K562 (cell line): ENCODE measurements around the gene DNAH10. TPM values are rescaled to one million over a fixed set of nuclear protein-coding genes. Genes with fewer than 3 reads are reported as not detected.

Experiments
- CHD1 ChIP-seq: fragments of 200-600 bp; sonication (generic); IDR thresholded peaks from one replicate; pipeline ENCODE4 v1.6.1; 2012; ENCODE audit warnings: mild to moderate bottlenecking, moderate library complexity, low read length, inconsistent platforms
- CREM ChIP-seq: IDR thresholded peaks from 2 replicates; pipeline ENCODE4 v1.6.1; 2014; ENCODE audit warnings: antibody characterized with exemption, low read depth
- CTBP1 ChIP-seq: fragments of 450-650 bp; IDR thresholded peaks from 2 replicates; pipeline ENCODE4 v1.6.1; 2016; ENCODE audit warnings: borderline replicate concordance
- EGR1 ChIP-seq: fragments of 450-650 bp; conservative IDR thresholded peaks from 2 replicates; pipeline ENCODE4 v1.6.1; 2017; ENCODE audit warnings: mild to moderate bottlenecking
- ERF ChIP-seq: fragments of 450-650 bp; formaldehyde crosslinking; IDR thresholded peaks from 2 replicates; pipeline ENCODE4 v1.4.0; 2020; ENCODE audit warnings: mild to moderate bottlenecking, mixed read lengths
- GABPB2 ChIP-seq: fragments of 250-450 bp; sonication (Bioruptor Pico); conservative IDR thresholded peaks from 2 replicates; pipeline ENCODE4 v1.5.1; 2021; ENCODE audit warnings: mild to moderate bottlenecking
- KDM2B ChIP-seq: fragments of 250-450 bp; sonication (Bioruptor Pico); IDR thresholded peaks from 2 replicates; pipeline ENCODE4 v1.8.0; 2021; ENCODE audit warnings: mild to moderate bottlenecking, moderate library complexity
- MAFG ChIP-seq: fragments of 450-650 bp; conservative IDR thresholded peaks from 2 replicates; pipeline ENCODE4 v1.6.1; 2016; ENCODE audit warnings: missing genetic modification characterization, missing compliant biosample characterization
- NFIC ChIP-seq: fragments of 450-650 bp; IDR thresholded peaks from 2 replicates; pipeline ENCODE4 v1.6.1; 2017; ENCODE audit warnings: mild to moderate bottlenecking, inconsistent platforms
- PCBP1 ChIP-seq: fragments of 200-400 bp; formaldehyde crosslinking; IDR thresholded peaks from 2 replicates; pipeline ENCODE4 v1.6.1; 2018; ENCODE audit warnings: mild to moderate bottlenecking, low read depth, low read length; ENCODE audit not compliant: poor library complexity, severe bottlenecking
- ZEB2 ChIP-seq: fragments of 450-650 bp; IDR thresholded peaks from 2 replicates; pipeline ENCODE4 v1.6.1; 2016
- ZNF316 ChIP-seq: fragments of 450-650 bp; IDR thresholded peaks from 2 replicates; pipeline ENCODE4 v1.6.1; 2016
- ZNF583 ChIP-seq: fragments of 250-450 bp; sonication (Bioruptor Pico); IDR thresholded peaks from 2 replicates; pipeline ENCODE4 v1.4.0; 2020
- polyA plus RNA-seq, 8 experiments: library from polyadenylated mRNA; depleted of rRNA in 4 of 8; stranded (reverse) in 5 of 8; unstranded in 3 of 8; fragments of >200 nt; fragmentation: Nextera tagmentation in 2 of 8; fragmentation: Illumina TruSeq in 1 of 8; extraction: Ambion mirVana in 2 of 8; extraction: Trizol in 1 of 8; gene quantifications; 2 replicates each; pipeline versions ENCODE4 v1.2.1 to v1.2.3, GENCODE V29; 2011 to 2014; ENCODE audit warnings: inconsistent platforms in 1 of 8, missing spikeins in 1 of 8
- total RNA-seq, 7 experiments: library from RNA; depleted of rRNA in 6 of 7; stranded (reverse); fragments of >200 nt in 6 of 7; fragmentation: Illumina TruSeq in 2 of 7; extraction: Trizol in 2 of 7; gene quantifications; 2 replicates each; pipeline versions ENCODE4 v1.2.1 to v1.2.3, GENCODE V29; 2011 to 2021; ENCODE audit warnings: low replicate concordance in 1 of 7
- TF ChIP-seq, protein P1 (sequence below), 2 experiments: fragments of 450-650 bp; formaldehyde crosslinking in 1 of 2; IDR thresholded peaks; 2 replicates each; pipeline versions ENCODE4 v1.4.0 to v1.6.1; 2014 to 2020; ENCODE audit warnings: mild to moderate bottlenecking in 2 of 2, borderline replicate concordance in 1 of 2, low read depth in 1 of 2
- TF ChIP-seq, protein P2 (sequence below): fragments of 250-450 bp; sonication (Bioruptor Pico); IDR thresholded peaks from 2 replicates; pipeline ENCODE4 v1.4.0; 2020

The DNAH10 gene
- total and polyA plus RNA-seq, 9 of the 15 experiments (the other 6 are each of a cell fraction or from before 2014, with no cell fraction given) = 0.01 to 0.06 (median 0.04) TPM; not detected in 1

DNA sequence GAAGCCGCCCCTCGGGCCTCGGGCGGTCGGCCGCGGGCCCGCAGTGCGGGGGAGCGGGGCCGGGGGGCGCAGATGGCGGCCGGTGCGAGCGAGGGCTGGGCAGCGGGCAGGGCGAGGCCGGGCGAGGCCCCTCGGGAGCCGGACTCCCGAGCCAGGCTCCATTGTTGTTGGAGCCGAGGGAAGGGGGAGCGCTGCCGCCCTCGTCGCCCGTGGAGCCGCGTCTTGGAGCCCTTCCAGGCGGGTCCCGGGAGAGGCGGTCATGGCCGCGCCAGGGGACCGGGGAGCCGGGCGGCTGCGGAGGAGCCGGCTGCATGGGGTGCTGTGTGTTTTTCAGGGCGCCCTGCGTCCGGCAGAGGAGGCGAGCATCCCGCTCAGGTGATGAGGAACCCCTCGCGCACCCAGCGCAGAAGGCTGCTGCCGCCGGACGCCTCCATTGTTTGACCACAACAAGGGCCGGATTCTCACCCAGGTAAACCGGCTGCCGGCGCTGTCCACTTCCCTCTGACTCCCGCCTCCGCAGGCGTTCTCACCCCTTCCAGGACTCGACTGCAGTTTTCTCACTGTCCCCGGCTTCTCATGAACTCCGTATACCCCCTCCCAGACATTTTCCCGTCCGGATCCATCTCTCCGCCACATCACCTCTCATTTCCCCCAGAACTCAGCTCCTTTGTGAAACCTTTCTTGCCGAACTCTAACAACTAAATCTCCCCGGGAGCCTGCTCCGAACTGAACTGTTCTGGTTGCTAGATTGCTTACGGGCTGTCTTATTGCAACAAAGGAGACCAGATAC lies 211.6 kb downstream of the DNAH10 start (continued):
- peak; percentile 54 for TF ChIP-seq NFIC
- TF ChIP-seq, protein P1, sequence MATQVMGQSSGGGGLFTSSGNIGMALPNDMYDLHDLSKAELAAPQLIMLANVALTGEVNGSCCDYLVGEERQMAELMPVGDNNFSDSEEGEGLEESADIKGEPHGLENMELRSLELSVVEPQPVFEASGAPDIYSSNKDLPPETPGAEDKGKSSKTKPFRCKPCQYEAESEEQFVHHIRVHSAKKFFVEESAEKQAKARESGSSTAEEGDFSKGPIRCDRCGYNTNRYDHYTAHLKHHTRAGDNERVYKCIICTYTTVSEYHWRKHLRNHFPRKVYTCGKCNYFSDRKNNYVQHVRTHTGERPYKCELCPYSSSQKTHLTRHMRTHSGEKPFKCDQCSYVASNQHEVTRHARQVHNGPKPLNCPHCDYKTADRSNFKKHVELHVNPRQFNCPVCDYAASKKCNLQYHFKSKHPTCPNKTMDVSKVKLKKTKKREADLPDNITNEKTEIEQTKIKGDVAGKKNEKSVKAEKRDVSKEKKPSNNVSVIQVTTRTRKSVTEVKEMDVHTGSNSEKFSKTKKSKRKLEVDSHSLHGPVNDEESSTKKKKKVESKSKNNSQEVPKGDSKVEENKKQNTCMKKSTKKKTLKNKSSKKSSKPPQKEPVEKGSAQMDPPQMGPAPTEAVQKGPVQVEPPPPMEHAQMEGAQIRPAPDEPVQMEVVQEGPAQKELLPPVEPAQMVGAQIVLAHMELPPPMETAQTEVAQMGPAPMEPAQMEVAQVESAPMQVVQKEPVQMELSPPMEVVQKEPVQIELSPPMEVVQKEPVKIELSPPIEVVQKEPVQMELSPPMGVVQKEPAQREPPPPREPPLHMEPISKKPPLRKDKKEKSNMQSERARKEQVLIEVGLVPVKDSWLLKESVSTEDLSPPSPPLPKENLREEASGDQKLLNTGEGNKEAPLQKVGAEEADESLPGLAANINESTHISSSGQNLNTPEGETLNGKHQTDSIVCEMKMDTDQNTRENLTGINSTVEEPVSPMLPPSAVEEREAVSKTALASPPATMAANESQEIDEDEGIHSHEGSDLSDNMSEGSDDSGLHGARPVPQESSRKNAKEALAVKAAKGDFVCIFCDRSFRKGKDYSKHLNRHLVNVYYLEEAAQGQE (IDR thresholded peaks at IDR 0.05; ENCODE audit: borderline replicate concordance) = peak; percentile 59; the same call in 1 of the 2 replicates
- TF ChIP-seq, protein P1 (CRISPR knock-in tag; IDR thresholded peaks at IDR 0.05; ENCODE audit: low read depth) = 0 out of 2 replicates have a peak, but pooled peaks have one; percentile 37
- TF ChIP-seq PCBP1 = peak; percentile 30
- peak; percentile 59 for TF ChIP-seq EGR1
- TF ChIP-seq ZNF583 (CRISPR knock-in tag) = no peak
- TF ChIP-seq CTBP1 = peak; percentile 77
- TF ChIP-seq, protein P2, sequence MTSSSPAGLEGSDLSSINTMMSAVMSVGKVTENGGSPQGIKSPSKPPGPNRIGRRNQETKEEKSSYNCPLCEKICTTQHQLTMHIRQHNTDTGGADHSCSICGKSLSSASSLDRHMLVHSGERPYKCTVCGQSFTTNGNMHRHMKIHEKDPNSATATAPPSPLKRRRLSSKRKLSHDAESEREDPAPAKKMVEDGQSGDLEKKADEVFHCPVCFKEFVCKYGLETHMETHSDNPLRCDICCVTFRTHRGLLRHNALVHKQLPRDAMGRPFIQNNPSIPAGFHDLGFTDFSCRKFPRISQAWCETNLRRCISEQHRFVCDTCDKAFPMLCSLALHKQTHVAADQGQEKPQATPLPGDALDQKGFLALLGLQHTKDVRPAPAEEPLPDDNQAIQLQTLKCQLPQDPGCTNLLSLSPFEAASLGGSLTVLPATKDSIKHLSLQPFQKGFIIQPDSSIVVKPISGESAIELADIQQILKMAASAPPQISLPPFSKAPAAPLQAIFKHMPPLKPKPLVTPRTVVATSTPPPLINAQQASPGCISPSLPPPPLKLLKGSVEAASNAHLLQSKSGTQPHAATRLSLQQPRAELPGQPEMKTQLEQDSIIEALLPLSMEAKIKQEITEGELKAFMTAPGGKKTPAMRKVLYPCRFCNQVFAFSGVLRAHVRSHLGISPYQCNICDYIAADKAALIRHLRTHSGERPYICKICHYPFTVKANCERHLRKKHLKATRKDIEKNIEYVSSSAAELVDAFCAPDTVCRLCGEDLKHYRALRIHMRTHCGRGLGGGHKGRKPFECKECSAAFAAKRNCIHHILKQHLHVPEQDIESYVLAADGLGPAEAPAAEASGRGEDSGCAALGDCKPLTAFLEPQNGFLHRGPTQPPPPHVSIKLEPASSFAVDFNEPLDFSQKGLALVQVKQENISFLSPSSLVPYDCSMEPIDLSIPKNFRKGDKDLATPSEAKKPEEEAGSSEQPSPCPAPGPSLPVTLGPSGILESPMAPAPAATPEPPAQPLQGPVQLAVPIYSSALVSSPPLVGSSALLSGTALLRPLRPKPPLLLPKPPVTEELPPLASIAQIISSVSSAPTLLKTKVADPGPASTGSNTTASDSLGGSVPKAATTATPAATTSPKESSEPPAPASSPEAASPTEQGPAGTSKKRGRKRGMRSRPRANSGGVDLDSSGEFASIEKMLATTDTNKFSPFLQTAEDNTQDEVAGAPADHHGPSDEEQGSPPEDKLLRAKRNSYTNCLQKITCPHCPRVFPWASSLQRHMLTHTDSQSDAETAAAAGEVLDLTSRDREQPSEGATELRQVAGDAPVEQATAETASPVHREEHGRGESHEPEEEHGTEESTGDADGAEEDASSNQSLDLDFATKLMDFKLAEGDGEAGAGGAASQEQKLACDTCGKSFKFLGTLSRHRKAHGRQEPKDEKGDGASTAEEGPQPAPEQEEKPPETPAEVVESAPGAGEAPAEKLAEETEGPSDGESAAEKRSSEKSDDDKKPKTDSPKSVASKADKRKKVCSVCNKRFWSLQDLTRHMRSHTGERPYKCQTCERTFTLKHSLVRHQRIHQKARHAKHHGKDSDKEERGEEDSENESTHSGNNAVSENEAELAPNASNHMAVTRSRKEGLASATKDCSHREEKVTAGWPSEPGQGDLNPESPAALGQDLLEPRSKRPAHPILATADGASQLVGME (CRISPR knock-in tag) = 0 out of 2 replicates have a peak, but pooled peaks have one; percentile 66
- peak; percentile 72 for TF ChIP-seq CHD1
- no peak for TF ChIP-seq MAFG
- 0 out of 2 replicates have a peak, but pooled peaks have one; percentile 16 for TF ChIP-seq ERF (CRISPR knock-in tag)
- TF ChIP-seq ZEB2 = peak; percentile 78
- no peak for TF ChIP-seq GABPB2 (CRISPR knock-in tag)
- no peak for TF ChIP-seq ZNF316
- no peak for TF ChIP-seq CREM
- peak; percentile 69; the same call in 1 of the 2 replicates for TF ChIP-seq KDM2B
